ENCODE measurements around the gene CALN1. TPM values are rescaled to one million over a fixed set of nuclear protein-coding genes. Genes with fewer than 3 reads are reported as not detected.

The CALN1 gene
- total and polyA plus RNA-seq, 2 of the 8 experiments (the other 6 are each of a cell fraction or from before 2014, with no cell fraction given) = 6.4 to 15.2 TPM

- TF ChIP-seq CHD2 (IDR thresholded peaks at IDR 0.05; ENCODE audit: low read length) = no peak
Measured at GRCh38 chr7:72321081-72321480, 91.1 kb downstream of the CALN1 start (continued).

Data from H1 (cell line).